GM12864 (cell line): ENCODE data around the gene FALEC.

ENCODE experiments used
- DNase-seq: peaks from one replicate; pipeline ENCODE4 v3.0.0-alpha.2; 2011; ENCODE audit warnings: low read depth
- H3K4me3 ChIP-seq: 2 replicates; pipeline ENCODE4 v1.5.1; 2011; ENCODE audit warnings: mild to moderate bottlenecking, low read depth, low read length, control low read depth
- CTCF ChIP-seq: IDR thresholded peaks from 2 replicates; pipeline ENCODE4 v1.5.1; 2011; ENCODE audit warnings: low read depth, mild to moderate bottlenecking, moderate library complexity, low read length, control low read depth, inconsistent platforms; ENCODE audit errors: missing control alignments

FALEC gene

GRCh38 chr1:150575518-150576366 is 60.2 kb downstream of the FALEC start:
- H3K4me3 ChIP-seq = peak overlapping the region; percentile 98
- no peak for TF ChIP-seq CTCF
- no peak for DNase-seq

- TF ChIP-seq CTCF = no peak
- DNase-seq = no peak
Measured at GRCh38 chr1:150576367-150576711, 60.8 kb downstream of the FALEC start.

GRCh38 chr1:150576794-150577556 is 61.4 kb downstream of the FALEC start:
- TF ChIP-seq CTCF = no peak
- peak overlapping the region; percentile 98 for H3K4me3 ChIP-seq
- no peak for DNase-seq

More at GRCh38 chr1:150576367-150576711, 60.8 kb downstream of the FALEC start:
- peak overlapping the region; percentile 98 for H3K4me3 ChIP-seq

GRCh38 chr1:150577557-150578271 is 62.2 kb downstream of the FALEC start:
- no peak for TF ChIP-seq CTCF
- no peak for DNase-seq
- peak overlapping the region; percentile 98 for H3K4me3 ChIP-seq

- peak overlapping the region; percentile 98 for H3K4me3 ChIP-seq
- no peak for TF ChIP-seq CTCF
- no peak for DNase-seq
Measured at GRCh38 chr1:150578272-150579109, 62.9 kb downstream of the FALEC start.
